HG03060 (cell line): Measurements from ENCODE around the gene LEFTY1.
"Not testable (repeated sequence)": the region's sequence is repeated elsewhere in the genome, so short reads cannot be mapped to it uniquely, and the experiment has no call there.

ENCODE experiments used
- ATAC-seq: cut with Tn5 transposase; IDR thresholded peaks from one replicate; pipeline ENCODE4 v1.9.1; 2021; ENCODE audit warnings: low read depth, moderate number of reproducible peaks; ENCODE audit not compliant: unreplicated experiment

LEFTY1 gene, protein sequence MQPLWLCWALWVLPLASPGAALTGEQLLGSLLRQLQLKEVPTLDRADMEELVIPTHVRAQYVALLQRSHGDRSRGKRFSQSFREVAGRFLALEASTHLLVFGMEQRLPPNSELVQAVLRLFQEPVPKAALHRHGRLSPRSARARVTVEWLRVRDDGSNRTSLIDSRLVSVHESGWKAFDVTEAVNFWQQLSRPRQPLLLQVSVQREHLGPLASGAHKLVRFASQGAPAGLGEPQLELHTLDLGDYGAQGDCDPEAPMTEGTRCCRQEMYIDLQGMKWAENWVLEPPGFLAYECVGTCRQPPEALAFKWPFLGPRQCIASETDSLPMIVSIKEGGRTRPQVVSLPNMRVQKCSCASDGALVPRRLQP

DNA sequence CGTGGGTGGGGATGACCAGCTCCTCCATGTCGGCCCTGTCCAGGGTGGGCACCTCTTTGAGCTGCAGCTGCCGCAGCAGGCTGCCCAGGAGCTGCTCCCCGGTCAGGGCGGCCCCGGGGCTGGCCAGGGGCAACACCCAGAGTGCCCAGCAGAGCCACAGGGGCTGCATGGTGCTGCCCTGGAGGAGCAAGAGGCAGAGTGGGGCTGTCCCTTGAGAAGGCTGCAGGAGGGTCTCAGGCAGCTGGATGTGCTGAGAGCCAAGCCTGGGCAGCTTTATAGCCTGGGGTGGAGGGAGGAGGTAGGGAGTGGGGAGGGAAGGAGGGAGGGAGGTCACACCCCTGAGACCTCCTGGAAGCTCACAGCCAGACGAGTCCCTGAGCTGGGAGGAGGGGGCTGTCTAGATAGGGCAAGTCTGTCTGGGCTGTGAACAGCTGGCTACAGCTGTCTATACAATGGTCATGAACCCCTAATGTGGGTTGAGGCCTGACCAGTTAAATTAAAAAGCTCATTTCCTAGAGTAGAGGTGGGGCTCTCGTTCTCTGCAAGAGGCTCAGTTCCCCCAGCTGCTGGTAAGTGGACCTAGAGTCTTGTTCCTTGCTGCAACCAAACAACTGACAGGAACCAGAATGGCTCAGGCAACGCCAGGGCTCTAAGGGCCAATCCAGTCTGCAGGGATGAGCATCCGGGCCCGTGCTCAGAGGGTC, at the start of gene LEFTY1:
LEFTY1 (minus strand) TSS at position 249 of the 704 bp plus-strand sequence; CDS start at position 169, 80 bp downstream.
- no peak for ATAC-seq

DNA sequence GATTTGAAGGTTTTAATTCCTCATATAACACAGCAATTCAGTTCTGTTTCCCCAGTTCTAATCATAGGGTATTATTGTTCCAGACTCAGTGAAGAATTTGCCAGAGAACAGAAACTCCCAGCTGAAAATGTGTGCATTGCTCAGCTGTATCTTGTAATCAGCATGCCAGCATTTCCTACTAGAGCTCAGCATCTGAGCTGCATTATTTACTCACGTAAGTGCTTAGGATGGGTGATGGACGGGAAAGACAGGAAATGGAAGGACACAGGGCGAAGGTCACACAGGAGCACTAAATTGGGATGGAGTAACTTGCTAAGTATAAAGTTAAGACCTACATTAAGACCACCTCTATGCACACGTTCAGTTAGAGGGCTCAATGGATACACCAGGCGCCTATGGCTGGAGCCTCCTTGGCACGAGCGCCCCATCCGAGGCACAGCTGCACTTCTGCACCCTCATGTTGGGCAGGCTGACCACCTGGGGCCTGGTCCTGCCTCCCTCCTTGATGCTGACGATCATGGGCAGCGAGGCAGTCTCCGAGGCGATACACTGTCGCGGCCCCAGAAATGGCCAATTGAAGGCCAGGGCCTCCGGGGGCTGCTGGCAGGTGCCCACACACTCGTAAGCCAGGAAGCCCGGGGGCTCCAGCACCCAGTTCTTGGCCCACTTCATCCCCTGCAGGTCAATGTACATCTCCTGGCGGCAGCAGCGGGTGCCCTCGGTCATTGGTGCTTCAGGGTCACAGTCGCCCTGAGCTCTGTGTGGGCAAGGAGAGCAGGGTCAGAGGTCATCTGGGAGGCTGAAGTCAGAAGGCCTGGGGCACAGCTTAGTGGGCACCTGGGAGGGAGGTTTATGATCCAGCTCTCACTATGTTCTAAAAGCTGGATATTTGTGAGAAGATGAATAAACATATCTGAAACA, 48.4 kb upstream of the LEFTY1 start:
- ATAC-seq: no peak

DNA sequence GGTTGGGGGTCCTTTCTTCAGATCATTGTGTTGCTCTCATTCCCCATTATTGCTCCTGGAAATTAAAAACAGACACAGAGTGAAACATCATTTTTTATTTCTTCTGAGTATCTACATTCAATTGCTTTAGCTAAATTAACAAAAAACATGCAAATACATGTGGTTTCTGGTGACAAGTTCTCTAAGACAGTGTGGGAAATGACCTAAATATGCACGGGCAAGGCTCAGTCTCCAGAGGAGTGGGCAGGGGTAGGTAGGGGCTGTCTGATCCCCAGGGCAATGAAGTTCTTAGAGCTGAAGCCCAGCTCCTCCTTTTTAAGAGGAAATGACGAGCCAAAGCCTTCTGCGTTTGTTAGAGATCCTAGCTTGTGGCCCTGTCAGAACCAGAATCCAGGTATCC, 47.6 kb upstream of the LEFTY1 start:
- no peak for ATAC-seq

DNA sequence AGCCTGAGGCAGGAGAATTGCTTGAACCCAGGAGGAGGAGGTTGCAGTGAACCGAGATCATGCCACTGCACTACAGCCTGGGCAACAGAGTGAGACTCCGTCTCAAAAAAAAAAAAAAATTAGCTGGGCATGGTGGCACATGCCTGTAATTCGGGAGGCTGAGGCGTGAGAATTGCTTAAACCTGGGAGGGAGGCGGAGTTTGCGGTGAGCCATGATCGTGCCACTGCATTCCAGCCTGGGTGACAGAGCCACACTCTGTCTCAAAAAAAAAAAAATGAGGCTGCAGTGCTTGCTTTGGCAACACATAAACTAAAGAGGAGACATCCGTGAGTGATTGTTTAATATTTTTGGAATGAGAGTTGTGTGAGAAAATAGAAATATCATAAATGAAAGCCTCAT, 47.1 kb upstream of the LEFTY1 start:
- ATAC-seq: not testable (repeated sequence)

DNA sequence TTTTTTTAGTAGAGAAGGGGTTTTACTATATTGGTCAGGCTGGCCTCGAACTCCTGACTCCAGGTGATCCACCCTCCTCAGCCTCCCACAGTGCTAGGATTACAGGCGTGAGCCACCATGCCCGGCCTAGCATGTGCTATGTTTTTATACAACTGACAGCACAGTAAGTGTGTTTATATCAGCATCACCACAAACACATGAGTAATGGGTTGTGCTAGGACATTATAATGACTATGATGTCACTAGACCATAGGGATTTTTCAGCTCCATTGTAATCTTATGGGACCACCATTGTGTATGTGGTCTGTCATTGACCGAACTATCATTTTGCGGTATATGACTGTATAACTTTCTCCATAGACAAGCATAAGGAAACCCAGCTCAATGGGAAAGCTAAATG, 45.8 kb upstream of the LEFTY1 start:
- ATAC-seq: no peak

DNA sequence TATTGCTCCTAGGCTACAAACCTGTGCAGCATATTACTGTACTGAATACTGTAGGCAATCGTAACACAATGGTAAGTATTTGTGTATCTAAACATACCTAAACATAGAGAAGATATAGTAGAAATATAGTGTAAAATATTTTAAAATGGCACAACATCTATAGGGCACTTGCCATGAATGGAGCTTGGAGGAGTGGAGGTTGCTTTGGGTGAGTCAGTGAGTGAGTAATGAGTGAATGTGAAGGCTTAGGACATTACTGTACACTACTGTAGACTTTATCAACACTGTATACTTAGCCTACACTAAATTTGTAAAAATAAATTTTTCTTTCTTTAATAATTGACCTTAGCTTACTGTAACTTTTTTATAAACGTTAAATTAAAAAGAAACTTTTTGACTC, 44.1 kb upstream of the LEFTY1 start:
- no peak for ATAC-seq

DNA sequence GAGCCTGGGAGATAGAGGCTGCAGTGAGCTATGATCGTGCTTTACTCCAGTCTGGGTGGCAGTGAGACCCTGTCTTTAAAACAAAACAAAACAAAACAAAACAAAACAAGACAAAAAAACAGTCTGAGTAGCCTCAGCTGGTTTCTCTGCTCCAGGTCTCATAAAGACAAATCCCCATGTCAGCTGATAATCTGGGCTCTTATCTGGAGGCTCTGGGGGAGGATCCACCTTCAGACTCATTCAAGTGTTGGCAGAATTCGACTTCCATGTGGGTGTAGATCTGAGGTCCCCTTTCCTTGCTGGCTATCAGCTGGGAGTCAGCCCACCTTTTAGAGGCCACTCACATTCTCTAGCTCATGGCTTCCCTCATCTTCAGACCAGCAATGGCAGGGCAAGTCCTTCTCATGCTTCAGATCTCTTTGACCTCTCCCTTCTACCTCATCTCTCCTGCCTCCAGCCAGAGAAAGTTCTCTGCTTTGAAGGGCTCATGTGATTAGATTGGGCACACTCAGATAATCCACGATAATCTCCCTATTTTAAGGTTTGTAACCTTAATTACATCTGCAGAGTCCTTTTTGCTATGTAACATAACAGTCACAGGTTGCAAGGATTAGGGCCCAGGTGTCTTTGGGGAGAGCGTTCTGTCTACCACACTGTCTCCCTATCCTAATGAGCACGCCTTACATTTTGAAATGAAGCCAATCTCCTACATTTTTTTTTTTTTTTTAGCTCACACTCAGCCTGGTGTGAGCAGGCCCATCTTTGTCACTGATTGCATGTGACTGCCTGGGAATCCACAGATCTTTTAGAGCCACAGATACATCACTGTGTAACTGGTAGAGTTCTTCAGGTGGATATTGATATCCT, 42.6 kb upstream of the LEFTY1 start:
- ATAC-seq: no peak

DNA sequence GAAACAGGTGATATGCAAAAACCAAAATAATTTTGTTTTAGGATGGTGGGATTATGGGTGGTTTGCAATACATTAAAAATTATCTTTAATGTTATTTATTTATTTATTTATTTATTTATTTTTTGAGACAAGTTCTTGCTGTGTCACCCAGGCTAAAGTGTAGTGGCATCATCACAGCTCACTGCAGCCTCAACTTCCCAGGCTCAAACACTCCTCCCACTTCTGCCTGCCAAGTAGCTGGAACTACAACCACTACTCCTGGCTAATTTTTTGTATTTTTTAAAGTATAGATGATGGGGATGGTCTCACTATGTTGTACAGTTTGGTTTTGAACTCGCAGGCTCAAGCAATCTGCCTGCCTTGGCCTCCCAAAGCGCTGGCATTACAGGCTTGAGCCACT, 41.6 kb upstream of the LEFTY1 start:
- no peak for ATAC-seq

DNA sequence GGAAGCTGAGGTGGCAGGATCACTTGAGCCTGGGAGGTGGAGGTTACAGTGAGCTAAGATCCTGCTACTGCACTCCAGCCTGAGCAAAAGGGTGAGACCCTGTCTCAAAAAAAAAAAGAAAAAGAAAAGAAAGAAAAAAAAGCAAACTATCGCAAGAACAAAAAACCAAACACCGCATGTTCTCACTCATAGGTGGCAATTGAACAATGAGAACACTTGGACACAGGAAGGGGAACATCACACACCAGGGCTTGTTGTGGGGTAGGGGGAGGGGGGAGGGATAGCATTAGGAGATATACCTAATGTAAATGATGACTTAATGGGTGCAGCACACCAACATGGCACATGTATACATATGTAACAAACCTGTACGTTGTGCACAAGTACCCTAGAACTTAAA, 40.5 kb upstream of the LEFTY1 start:
- ATAC-seq: not testable (repeated sequence)

DNA sequence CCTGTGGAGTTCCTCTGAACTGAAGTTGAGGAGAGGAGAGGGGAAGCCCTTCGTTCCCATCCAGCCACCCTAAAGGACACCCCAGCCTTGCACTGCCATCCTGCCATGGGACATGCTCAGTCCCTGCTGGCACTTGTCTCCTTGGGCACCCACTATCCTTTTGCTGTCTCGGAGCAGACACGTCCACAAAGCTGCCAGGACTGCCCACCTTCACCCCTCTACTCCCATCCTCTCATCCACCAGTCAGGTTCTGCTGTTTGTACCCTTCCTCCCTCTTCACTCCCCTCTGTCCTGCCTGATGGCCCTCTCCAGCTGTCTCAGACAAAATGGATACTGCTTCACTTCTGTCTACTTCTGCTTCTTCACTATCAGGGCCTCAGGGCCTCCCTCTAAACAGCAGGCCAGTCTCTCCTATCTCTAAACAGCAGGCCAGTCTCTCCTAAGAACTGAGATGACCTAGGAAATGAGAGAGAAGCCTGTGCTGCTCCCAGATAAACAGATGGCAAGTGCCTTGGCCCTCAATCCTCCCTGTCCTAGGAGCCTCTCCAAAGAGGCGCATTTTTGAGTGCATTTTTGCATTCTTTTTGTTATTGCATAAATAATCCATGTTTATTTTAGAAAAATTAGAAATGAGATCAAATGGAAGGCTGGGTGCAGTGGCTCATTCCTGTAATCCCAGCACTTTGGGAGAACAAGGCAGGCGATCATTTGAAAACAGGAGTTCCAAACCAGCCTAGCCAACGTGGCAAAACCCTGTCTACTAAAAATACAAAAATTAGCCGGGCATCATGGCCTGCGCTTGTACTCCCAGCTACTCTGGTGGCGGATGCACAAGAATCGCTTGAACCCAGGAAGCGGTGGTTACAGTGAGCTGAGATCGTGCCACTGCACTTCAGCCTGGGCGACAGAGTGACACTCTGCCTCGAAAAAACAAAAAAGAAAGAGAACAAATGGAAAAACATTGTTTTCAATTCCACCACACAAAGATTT, 39.5 kb upstream of the LEFTY1 start:
- no peak for ATAC-seq

DNA sequence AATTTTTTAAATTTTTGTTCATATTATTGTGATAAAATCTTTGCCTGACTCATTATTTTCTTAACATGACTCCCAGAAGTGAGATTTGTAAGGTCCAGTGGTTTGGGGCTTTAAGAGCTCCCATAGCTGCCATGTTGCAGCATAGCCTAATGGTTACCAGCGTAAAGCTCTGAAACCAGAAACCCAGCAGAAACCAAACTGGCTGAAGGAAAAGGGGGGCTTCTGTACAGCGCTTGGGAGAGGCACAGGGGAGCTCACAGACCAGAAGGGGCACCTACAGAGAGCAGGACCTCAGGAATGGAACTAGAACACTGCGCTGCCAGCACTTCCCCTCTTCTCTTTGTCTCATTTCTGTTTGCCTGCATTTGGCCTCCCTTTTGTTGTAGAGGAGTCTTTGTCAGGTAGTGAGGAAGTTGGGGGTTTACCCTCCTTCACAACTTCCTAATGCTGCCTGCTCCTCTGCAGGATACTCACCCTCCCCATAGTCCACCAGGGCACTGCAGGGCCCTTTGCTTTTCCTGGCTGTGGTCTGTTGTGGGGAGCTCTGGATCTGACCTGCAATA, 37.7 kb upstream of the LEFTY1 start:
- no peak for ATAC-seq

DNA sequence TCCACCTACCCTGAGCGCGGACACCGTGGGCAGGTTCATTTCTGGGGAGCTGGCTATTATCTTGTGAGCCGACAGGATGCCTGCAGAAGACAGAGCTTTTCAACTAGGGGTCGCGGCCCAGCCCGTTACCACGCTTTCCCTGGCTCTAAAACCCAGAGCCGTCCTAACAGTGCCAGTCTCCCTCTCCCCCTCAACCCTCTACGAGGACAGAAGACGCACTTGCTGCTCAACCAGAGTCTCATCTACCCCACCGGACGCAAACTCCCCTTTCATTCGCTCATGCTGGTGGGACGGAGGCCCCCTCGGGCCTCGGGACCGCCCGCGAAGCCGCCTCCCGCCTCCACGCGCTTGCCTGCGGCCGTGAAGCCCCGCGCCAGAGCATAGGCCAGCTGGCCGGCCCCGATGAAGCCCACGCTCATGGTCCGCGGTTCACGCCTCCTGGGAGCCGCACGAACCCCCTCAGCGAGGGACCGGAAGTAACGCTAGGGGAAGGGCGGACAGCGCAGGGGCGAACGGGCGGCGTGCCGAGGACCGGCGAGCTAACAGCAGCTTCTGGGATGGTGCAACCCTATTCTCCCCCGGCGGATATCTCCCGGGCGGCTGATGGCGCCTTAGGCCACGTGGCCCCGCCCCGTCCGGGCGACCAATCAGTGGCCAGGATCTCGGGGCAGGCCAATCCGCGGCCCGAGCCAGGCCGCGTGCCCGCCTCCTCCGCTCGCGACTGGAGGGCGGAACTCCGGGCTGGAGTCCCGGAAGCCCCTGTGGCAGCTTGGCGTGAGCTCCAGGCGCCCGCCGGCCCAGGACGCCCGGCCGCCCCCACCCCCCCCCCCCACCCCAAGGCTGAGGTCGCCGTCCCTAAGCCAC, 35.0 kb upstream of the LEFTY1 start, which contains the start of gene PYCR2:
PYCR2 (minus strand) TSS at position 559 of the 864 bp plus-strand sequence; CDS start at position 419, 140 bp downstream.
- ATAC-seq: peak; percentile 80

DNA sequence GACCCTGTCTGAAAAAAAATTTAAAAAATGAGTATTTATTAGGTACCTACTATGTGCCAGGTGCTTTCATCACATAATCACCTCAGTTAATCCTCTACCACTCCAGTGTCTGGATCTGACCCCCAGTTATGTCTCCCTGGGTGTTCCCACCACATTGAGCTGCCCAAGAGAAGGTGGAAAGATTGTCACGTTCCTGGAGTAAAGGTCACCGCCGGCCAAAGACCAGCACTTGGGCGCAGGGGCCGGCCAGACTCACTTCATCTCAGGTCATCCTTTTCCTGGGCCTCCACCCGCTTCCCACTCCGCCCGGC, 34.4 kb upstream of the LEFTY1 start:
- ATAC-seq: no peak

DNA sequence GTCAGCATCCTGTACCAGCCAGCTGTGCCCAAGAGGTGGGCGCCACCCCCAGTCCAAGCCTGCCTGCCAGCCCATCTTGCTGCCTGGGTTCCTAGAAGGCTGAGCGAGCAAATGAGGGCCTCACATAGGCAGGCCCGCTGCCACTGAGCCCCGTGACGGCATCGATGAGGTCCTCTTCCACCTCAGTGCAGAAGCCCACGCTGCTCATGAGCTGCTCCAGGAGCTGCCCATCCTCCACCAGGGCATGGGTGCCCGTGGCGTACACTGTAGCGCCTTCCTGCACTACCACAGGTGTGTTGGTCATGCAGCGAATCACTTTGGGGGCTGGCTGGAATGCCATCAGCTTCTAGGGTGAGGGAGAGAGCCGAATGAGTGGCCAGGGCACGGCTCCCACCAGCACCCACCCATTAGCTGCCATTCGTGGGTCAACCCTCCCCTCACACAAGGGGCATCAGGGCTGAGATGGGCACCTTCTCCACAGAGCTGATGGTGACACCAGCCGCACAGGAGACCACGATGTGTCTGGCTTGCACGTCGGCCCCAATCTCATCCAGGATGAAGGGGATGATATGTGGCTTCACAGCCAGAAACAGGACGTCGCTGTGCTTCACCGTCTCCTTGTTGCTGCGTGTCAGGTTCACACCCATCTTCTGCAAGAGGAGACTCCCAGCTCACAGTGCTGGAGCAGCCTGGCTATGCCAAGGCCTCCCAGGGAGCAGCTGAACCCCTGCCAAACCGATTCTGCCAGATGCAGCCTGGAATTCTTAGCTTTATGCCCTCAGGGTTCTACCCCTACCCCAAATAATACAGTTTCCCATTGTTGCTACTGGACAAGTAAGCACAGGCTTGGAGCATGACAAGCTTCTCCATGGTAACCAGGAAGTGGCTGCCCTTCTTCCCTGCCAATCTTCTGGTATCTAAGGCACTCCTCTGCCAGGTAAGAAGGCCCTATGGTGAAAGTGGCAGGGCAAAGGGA, 33.1 kb upstream of the LEFTY1 start:
- ATAC-seq: no peak

DNA sequence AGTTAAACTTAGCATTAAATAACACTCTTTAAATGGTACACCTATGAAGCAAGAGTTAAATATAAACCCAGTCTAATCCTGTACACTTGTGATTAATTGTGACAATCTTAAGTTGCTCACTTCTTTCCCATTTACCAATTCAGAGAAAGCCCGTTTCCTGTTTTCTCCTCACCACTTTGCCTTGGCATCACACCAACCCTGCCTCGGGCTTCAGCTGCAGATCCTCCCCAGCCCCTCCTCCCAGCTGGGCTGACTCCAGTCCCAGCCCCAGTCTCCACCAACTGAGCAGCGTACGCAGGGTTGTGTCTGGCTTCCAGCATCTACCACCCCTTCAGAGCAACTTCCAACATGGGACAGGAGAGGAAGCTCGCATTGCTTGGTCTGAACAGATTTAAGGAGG, 31.0 kb upstream of the LEFTY1 start:
- no peak for ATAC-seq

DNA sequence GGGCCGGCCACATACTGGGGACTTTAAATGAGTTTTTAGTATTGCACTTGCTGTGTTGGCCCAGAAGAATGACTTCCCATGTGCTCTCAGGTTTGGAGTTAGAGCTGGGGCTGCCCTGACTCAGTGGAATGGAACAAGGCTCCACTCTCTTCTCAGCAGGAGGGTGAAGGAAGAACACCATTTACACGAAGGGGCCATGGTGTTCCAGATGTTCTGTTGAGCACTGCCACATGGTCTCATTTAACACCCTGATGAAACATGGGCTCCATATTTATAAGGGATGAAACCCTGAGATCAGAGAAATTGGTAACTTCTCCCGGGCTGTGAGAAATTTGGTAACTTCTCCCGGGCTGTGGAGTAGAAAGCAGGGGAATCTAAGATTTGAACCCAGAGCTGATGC, 29.3 kb upstream of the LEFTY1 start:
- ATAC-seq: no peak

DNA sequence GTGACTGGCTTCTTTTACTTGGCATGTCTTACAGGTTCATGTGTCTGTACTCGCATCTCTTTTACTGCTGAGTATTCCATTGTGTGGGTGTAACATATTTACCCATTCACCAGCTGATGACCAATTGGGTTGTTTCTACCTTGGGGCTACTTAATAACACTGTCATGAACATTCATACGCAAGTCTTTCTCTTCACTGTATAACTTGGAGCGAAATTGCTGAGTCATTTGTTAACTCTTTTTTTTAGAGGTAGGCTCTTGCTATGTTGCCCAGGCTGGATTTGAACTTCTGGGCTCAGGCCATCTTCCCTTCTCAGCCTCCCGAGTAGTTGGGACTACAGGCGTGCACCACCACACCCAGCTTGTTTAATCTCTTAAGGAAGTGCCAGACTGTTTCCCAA, 28.6 kb upstream of the LEFTY1 start:
- ATAC-seq: no peak
